Measurements from ENCODE around the gene TNNC2. TPM values are rescaled to one million over a fixed set of nuclear protein-coding genes. Genes with fewer than 3 reads are reported as not detected.

TNNC2 gene
- total and polyA plus RNA-seq, 4 donors: 1.9 to 26.3 TPM; not detected in 2

- peaks cover 0 to 2% of the 10 kb centered on the region in 2 donors for H3K36me3 ChIP-seq (ENCODE audit: control insufficient read depth in 1 of 2, insufficient read depth in 2 of 2, low read length in 1 of 2)
- no peak for ATAC-seq (ENCODE audit: low FRiP score)
- H3K27ac ChIP-seq (ENCODE audit: low read depth in 1 of 2, low read length in 2 of 2): no peak overlapping the region
- H3K4me1 ChIP-seq (ENCODE audit: control insufficient read depth in 1 of 2, insufficient read depth in 2 of 2, low read length in 2 of 2): no peaks in the 10 kb centered on the region
- intact Hi-C loops (cut with DNase I): no loop called here
- 81 to 82% methylated on average over 10 of the region's 10 CpGs for WGBS, 2 donors
- no peak overlapping the region for H3K4me3 ChIP-seq (ENCODE audit: low read length in 2 of 2)
- H3K9me3 ChIP-seq (ENCODE audit: control insufficient read depth, low read length): no peaks in the 10 kb centered on the region
- H3K27me3 ChIP-seq (ENCODE audit: control insufficient read depth in 1 of 2, insufficient read depth in 2 of 2, low read length in 1 of 2): no peaks in the 10 kb centered on the region
- DNase-seq: no peak
These were observed 14.5 kb upstream of the TNNC2 start for GRCh38 chr20:45841407-45842129.

DNA sequence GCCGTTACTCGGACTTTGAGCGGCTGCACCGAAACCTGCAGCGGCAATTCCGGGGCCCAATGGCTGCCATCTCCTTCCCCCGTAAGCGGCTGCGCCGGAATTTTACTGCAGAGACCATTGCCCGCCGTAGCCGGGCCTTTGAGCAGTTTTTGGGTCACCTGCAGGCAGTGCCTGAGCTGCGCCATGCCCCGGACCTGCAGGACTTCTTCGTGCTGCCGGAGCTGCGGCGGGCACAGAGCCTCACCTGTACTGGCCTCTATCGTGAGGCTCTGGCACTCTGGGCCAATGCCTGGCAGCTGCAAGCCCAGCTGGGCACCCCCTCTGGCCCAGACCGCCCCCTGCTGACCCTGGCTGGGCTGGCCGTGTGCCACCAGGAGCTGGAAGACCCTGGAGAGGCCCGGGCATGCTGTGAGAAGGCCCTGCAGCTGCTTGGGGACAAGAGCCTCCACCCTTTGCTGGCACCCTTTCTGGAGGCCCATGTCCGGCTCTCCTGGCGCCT, 13.6 kb upstream of the TNNC2 start:
- Histone ChIP-seq H3K27ac (ENCODE audit: low read depth in 1 of 2, low read length in 2 of 2) (no peak overlapping the region), H3K4me3 (ENCODE audit: low read length in 2 of 2) (no peak overlapping the region), H3K36me3 (ENCODE audit: control insufficient read depth in 1 of 2, insufficient read depth in 2 of 2, low read length in 1 of 2) (peaks cover 0 to 2% of the 10 kb centered on the region in 2 donors), H3K27me3 (ENCODE audit: control insufficient read depth in 1 of 2, insufficient read depth in 2 of 2, low read length in 1 of 2) (no peaks in the 10 kb centered on the region), H3K9me3 (ENCODE audit: control insufficient read depth, low read length) (no peaks in the 10 kb centered on the region), H3K4me1 (ENCODE audit: control insufficient read depth in 1 of 2, insufficient read depth in 2 of 2, low read length in 2 of 2) (no peaks in the 10 kb centered on the region)
- intact Hi-C loops (cut with DNase I): no loop called here
- ATAC-seq (ENCODE audit: low FRiP score): no peak
- no peak for DNase-seq
- 77% methylated on average over 25 of the region's 25 CpGs for WGBS, 2 donors

DNA sequence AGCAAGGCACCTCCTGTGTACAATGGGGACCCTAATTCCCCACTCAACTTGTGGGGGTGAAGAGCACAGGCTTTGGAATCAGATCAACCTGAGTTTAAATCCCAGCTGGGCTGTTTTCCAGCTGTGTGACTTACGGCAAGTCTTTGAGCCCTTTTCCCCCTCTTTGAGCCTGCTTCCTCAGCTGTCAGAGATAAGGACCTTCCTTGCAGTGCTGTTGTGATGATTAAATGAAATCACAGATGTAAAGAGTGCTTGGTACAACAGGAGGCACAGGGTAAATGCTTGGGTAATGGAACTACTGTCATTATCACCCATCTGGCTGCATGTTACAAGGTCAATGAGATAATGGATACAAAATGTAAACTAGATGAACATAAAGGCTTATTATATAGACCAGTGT, 9.7 kb upstream of the TNNC2 start:
- Histone ChIP-seq H3K27me3 (ENCODE audit: control insufficient read depth in 1 of 2, insufficient read depth in 2 of 2, low read length in 1 of 2) (no peaks in the 10 kb centered on the region), H3K4me3 (ENCODE audit: low read length in 2 of 2) (no peak overlapping the region), H3K4me1 (ENCODE audit: control insufficient read depth in 1 of 2, insufficient read depth in 2 of 2, low read length in 2 of 2) (peaks cover 0 to 1% of the 10 kb centered on the region in 2 donors), H3K36me3 (ENCODE audit: control insufficient read depth in 1 of 2, insufficient read depth in 2 of 2, low read length in 1 of 2) (peaks cover 0 to 2% of the 10 kb centered on the region in 2 donors), H3K27ac (ENCODE audit: low read depth in 1 of 2, low read length in 2 of 2) (peak overlapping the region in 1 of 2 donors; percentile 11), H3K9me3 (ENCODE audit: control insufficient read depth, low read length) (no peaks in the 10 kb centered on the region)
- WGBS, 2 donors: 0 to 5% methylated on average over 1 of the region's 1 CpG
- DNase-seq (no peak), ATAC-seq (ENCODE audit: low FRiP score) (no peak)
- intact Hi-C loops (cut with DNase I): loop anchor here (5.0 to 10.0 kb wide), 3 partner anchors 35 to 1652 kb away; partner anchors contain the start of genes JPH2 (in 1 of the 2), SPATA25 (in 1 of the 2) and ZSWIM1 (in 1 of the 2)

DNA sequence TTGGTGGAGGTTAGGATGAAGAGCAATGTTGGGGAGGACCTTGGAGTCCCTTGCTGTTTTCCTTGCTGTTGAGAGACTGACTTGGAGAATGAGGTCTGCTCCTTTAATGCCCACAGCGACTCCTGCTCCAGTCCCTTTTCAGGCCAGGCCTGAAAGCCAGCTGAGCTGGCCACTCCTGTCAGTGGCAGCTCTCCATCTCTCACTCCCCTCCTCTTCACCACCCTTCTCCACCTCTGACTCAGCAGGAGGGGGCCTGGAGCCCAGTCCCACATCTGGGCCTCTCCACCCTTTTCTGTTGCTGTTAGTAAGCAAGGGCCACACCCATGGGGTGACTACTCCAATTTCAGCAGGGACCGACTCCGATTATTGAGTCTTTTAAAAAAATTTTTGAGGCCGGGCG, 8.7 kb upstream of the TNNC2 start:
- 35 to 38% methylated on average over 5 of the region's 5 CpGs for WGBS, 2 donors
- Histone ChIP-seq H3K4me1 (ENCODE audit: control insufficient read depth in 1 of 2, insufficient read depth in 2 of 2, low read length in 2 of 2) (peaks cover 0 to 1% of the 10 kb centered on the region in 2 donors), H3K4me3 (ENCODE audit: low read length in 2 of 2) (peak overlapping the region in 1 of 2 donors; percentile 62), H3K27ac (ENCODE audit: low read depth in 1 of 2, low read length in 2 of 2) (peak overlapping the region in 1 of 2 donors; percentile 49), H3K36me3 (ENCODE audit: control insufficient read depth in 1 of 2, insufficient read depth in 2 of 2, low read length in 1 of 2) (no peaks in the 10 kb centered on the region), H3K9me3 (ENCODE audit: control insufficient read depth, low read length) (no peaks in the 10 kb centered on the region), H3K27me3 (ENCODE audit: control insufficient read depth in 1 of 2, insufficient read depth in 2 of 2, low read length in 1 of 2) (no peaks in the 10 kb centered on the region)
- intact Hi-C loops (cut with DNase I): loop anchor here (2.0 to 10.0 kb wide), 5 partner anchors 19 to 1651 kb away; partner anchors contain the start of genes ACOT8 (in 1 of the 2), JPH2 (in 1 of the 2), SPATA25 (in 1 of the 2) and ZSWIM1 (in 1 of the 2)
- DNase-seq: peak; percentile 77 to 86
- ATAC-seq (ENCODE audit: low FRiP score): no peak

- Histone ChIP-seq H3K27me3 (ENCODE audit: control insufficient read depth in 1 of 2, insufficient read depth in 2 of 2, low read length in 1 of 2) (no peaks in the 10 kb centered on the region), H3K9me3 (ENCODE audit: control insufficient read depth, low read length) (no peaks in the 10 kb centered on the region), H3K27ac (ENCODE audit: low read depth in 1 of 2, low read length in 2 of 2) (peak overlapping the region in 1 of 2 donors; percentile 49), H3K36me3 (ENCODE audit: control insufficient read depth in 1 of 2, insufficient read depth in 2 of 2, low read length in 1 of 2) (no peaks in the 10 kb centered on the region), H3K4me3 (ENCODE audit: low read length in 2 of 2) (peak overlapping the region in 1 of 2 donors; percentile 62), H3K4me1 (ENCODE audit: control insufficient read depth in 1 of 2, insufficient read depth in 2 of 2, low read length in 2 of 2) (peaks cover 0 to 1% of the 10 kb centered on the region in 2 donors)
- WGBS, 2 donors: 18 to 23% methylated on average over 3 of the region's 3 CpGs
- DNase-seq: no peak
- no peak for ATAC-seq (ENCODE audit: low FRiP score)
- intact Hi-C loops (cut with DNase I): loop anchor here (2.0 to 10.0 kb wide), 5 partner anchors 19 to 1651 kb away; partner anchors contain the start of genes ACOT8 (in 1 of the 2), JPH2 (in 1 of the 2), SPATA25 (in 1 of the 2) and ZSWIM1 (in 1 of the 2)
These were observed 8.2 kb upstream of the TNNC2 start for GRCh38 chr20:45835329-45835765.

DNA sequence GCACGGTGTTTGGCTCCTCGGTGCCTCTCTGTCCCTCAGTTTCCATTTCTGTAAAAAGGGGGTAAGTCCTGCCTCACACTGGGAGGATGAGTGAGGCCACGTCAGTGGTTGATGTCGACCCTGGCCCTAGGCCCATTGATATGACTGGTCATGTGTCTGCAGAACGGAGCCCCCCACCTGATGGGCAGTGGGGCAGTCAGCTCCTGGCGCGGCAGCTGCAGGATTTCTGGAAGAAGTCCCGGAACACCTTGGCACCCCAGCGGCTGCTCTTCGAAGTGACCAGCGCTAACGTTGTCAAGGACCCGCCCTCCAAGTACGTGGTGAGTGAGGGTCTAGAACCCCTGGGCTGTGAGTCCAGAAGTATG, 7.7 kb upstream of the TNNC2 start:
- intact Hi-C loops (cut with DNase I): loop anchor here (2.0 to 10.0 kb wide), 5 partner anchors 18 to 1650 kb away; partner anchors contain the start of genes ACOT8 (in 1 of the 2), JPH2 (in 1 of the 2), SPATA25 (in 1 of the 2) and ZSWIM1 (in 1 of the 2)
- Histone ChIP-seq H3K27me3 (ENCODE audit: control insufficient read depth in 1 of 2, insufficient read depth in 2 of 2, low read length in 1 of 2) (no peaks in the 10 kb centered on the region), H3K36me3 (ENCODE audit: control insufficient read depth in 1 of 2, insufficient read depth in 2 of 2, low read length in 1 of 2) (no peaks in the 10 kb centered on the region), H3K4me1 (ENCODE audit: control insufficient read depth in 1 of 2, insufficient read depth in 2 of 2, low read length in 2 of 2) (peaks cover 0 to 1% of the 10 kb centered on the region in 2 donors), H3K9me3 (ENCODE audit: control insufficient read depth, low read length) (no peaks in the 10 kb centered on the region), H3K4me3 (ENCODE audit: low read length in 2 of 2) (peak overlapping the region; percentile 62 to 75), H3K27ac (ENCODE audit: low read depth in 1 of 2, low read length in 2 of 2) (peak overlapping the region in 1 of 2 donors; percentile 92)
- ATAC-seq (ENCODE audit: low FRiP score): no peak
- 24 to 31% methylated on average over 14 of the region's 14 CpGs for WGBS, 2 donors
- peak; percentile 63 to 78 for DNase-seq

DNA sequence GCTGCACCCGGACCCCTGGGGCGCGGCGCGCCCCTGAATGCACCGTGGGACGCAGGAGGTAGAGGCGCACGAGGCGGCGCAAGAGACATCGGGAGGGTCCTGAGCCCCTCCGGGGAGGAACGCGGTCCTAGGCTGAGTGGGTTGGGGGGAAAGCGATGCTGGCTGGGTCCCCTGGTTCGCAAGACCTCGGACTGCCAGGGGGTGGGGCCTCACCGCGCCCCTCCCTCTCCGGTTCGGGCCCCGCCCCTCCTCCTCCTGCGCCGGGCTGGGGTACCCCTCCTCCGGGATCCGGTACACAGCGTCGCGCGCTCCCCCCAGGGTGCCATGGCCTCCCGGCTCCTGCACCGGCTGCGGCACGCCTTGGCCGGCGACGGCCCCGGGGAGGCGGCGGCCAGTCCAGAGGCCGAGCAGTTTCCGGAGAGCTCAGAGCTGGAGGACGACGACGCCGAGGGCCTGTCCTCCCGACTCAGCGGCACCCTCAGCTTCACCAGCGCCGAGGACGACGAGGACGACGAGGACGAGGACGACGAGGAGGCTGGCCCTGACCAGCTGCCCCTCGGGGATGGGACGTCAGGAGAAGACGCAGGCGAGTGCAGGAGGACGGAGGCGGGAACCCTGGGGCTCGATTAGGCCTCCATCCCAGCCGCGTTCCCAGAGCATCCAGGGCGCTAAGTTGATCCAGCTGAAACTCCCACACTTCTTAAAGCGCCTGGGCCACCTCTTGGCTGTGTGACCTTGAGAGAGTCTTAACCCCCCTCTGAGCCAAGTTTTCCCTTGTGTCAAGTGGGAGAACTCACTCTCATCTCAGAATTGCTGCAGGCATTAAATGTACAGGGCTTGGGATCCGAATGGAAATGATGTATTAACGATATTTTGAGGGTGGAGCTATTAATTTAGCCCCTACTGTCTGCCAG, 7.0 kb upstream of the TNNC2 start:
- ATAC-seq (ENCODE audit: low FRiP score): peak; percentile 89
- Histone ChIP-seq H3K36me3 (ENCODE audit: control insufficient read depth in 1 of 2, insufficient read depth in 2 of 2, low read length in 1 of 2) (no peaks in the 10 kb centered on the region), H3K9me3 (ENCODE audit: control insufficient read depth, low read length) (no peaks in the 10 kb centered on the region), H3K4me1 (ENCODE audit: control insufficient read depth in 1 of 2, insufficient read depth in 2 of 2, low read length in 2 of 2) (peaks cover 0 to 1% of the 10 kb centered on the region in 2 donors), H3K27me3 (ENCODE audit: control insufficient read depth in 1 of 2, insufficient read depth in 2 of 2, low read length in 1 of 2) (no peaks in the 10 kb centered on the region), H3K27ac (ENCODE audit: low read depth in 1 of 2, low read length in 2 of 2) (peak overlapping the region; percentile 71 to 92), H3K4me3 (ENCODE audit: low read length in 2 of 2) (peak overlapping the region; percentile 62 to 75)
- WGBS, 2 donors: 1% methylated on average over 51 to 71 of the region's 71 CpGs
- intact Hi-C loops (cut with DNase I): loop anchor here (2.0 to 10.0 kb wide), 4 partner anchors 17 to 1649 kb away; partner anchors contain the start of genes ACOT8 (in 1 of the 2), JPH2 (in 1 of the 2), SPATA25 (in 1 of the 2) and ZSWIM1 (in 1 of the 2)
- DNase-seq: peak; percentile 82 to 91
